Thymus (tissue), 11 donors: Measurements from ENCODE around the gene SESN1. TPM values are rescaled to one million over a fixed set of nuclear protein-coding genes. Genes with fewer than 3 reads are reported as not detected.

Source experiments
- DNase-seq, 9 donors: peaks; one replicate each; pipeline ENCODE4 v3.0.0-alpha.2; 2013; ENCODE audit warnings: low spot score in 9 of 9, low read depth in 6 of 9, missing footprints in 1 of 9
- H3K27ac ChIP-seq, 2 donors: one replicate each; pipeline ENCODE4 v1.5.1; 2013; ENCODE audit warnings: control low read depth in 1 of 2, low read depth in 1 of 2, low read length in 1 of 2, mild to moderate bottlenecking in 1 of 2, moderate library complexity in 1 of 2
- H3K27me3 ChIP-seq, 2 donors: one replicate each; pipeline ENCODE4 v1.5.1; 2013; ENCODE audit warnings: low read length in 1 of 2; ENCODE audit not compliant: control insufficient read depth in 2 of 2, insufficient read depth in 1 of 2
- H3K36me3 ChIP-seq, 2 donors: one replicate each; pipeline ENCODE4 v1.5.1; 2013; ENCODE audit warnings: low read length in 1 of 2, mild to moderate bottlenecking in 1 of 2, moderate library complexity in 1 of 2; ENCODE audit not compliant: control insufficient read depth in 2 of 2, insufficient read depth in 2 of 2
- H3K4me1 ChIP-seq, 2 donors: one replicate each; pipeline ENCODE4 v1.5.1; 2013; ENCODE audit warnings: low read length in 2 of 2; ENCODE audit not compliant: control insufficient read depth in 2 of 2, insufficient read depth in 2 of 2
- H3K4me3 ChIP-seq, 2 donors: one replicate each; pipeline ENCODE4 v1.5.1; 2013; ENCODE audit warnings: low read length in 2 of 2, control low read depth in 1 of 2, mild to moderate bottlenecking in 1 of 2
- H3K9me3 ChIP-seq, 2 donors: one replicate each; pipeline ENCODE4 v1.5.1; 2013; ENCODE audit warnings: low read length in 1 of 2, mild to moderate bottlenecking in 1 of 2; ENCODE audit not compliant: control insufficient read depth in 2 of 2, insufficient read depth in 1 of 2
- WGBS: extraction: QIAGEN DNeasy Blood & Tissue Kit; methylation state at CpG from one replicate; pipeline ENCODE4 v1.1.7; 2013; 5-methylcytosine and 5-hydroxymethylcytosine counted together
- polyA plus RNA-seq: library from polyadenylated mRNA; stranded (reverse); fragments of 200-250 nt; gene quantifications from one replicate; pipeline ENCODE4 v1.2.3, GENCODE V29; 2013
- total RNA-seq: library from RNA; stranded (reverse); fragments of 120-200 nt; gene quantifications from one replicate; pipeline ENCODE4 v1.2.4, GENCODE V29; 2013
- donor health status: healthy.

The SESN1 gene
- total and polyA plus RNA-seq, 2 donors = 19.1 to 76.9 TPM

DNA sequence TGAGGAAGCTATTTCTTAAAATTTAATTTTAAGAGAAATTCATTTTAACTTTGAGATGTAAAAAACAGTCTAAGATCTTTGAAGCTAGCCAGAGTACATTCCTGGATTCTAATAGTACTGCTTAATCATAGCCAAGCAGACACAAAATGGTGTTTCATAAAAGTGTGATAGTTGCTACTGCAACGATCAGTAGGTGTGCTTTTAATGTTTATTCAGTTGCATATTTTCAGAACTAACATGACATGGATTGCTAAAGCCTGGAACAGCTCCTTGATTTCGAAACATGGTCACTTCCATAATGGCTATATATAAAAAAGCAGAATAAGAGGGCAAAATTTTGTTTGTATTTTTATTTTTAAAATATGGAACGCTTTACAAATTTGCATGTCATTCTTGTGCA, 35.5 kb downstream of the SESN1 start:
- DNase-seq = peak in 1 of 9 donors; percentile 12
- Histone ChIP-seq H3K27ac (peak overlapping the region; percentile 76 to 90), H3K4me3 (no peak overlapping the region)

DNA sequence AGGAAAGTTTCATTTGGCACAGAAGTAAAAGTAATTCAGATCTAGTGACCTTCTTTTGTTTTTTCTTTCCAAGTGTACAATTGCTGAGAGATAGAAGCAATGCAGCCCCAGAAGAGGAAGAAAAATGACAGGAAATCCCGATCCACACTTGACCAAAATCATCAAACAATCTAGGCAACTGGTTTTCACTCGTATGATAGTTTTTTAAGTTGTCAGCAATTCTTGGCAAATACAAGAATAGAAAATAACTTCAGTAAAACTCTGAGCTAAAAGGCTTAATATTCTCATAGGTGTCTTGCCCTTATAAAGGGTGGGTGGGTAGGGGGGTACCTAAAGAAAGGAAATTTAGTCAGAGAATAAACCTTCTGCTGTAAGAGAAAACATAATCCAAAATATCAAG, 36.0 kb downstream of the SESN1 start:
- DNase-seq = no peak
- Histone ChIP-seq H3K27me3 (no peaks in the 10 kb centered on the region), H3K4me1 (peaks cover 0 to 9% of the 10 kb centered on the region in 2 donors), H3K36me3 (no peaks in the 10 kb centered on the region), H3K27ac (no peak overlapping the region), H3K4me3 (no peak overlapping the region), H3K9me3 (no peaks in the 10 kb centered on the region)
- 63% methylated on average over 2 of the region's 2 CpGs for WGBS

More for the DNA sequence above, 35.5 kb downstream of the SESN1 start:
- Histone ChIP-seq H3K27me3 (no peaks in the 10 kb centered on the region), H3K9me3 (no peaks in the 10 kb centered on the region), H3K4me1 (peaks cover 0 to 9% of the 10 kb centered on the region in 2 donors), H3K36me3 (no peaks in the 10 kb centered on the region)
- 87% methylated on average over 3 of the region's 3 CpGs for WGBS

DNA sequence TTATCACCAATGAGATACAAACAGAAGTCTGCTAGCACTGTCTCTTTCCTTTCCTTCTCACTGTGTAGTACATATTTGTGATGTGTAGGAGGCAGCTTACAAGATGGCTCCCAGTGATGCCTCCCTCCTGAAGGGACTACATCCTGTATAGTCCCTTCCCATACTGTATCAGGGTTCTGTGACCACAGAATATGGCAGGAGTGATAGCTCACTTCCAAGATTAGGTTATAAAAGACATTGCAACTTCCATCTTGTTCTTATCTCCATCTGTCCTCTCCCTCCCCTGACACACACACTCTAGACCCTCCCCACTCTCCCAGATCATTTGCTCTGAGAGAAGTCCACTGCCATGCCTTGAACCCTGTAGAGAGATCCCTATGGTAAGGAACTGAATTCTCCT, 38.0 kb downstream of the SESN1 start:
- no peak for DNase-seq
- H3K9me3 ChIP-seq = no peaks in the 10 kb centered on the region
- no peak overlapping the region for H3K27ac ChIP-seq
- no peak overlapping the region for H3K4me3 ChIP-seq
- no peaks in the 10 kb centered on the region for H3K36me3 ChIP-seq
- H3K27me3 ChIP-seq = no peaks in the 10 kb centered on the region
- peaks cover 0 to 9% of the 10 kb centered on the region in 2 donors for H3K4me1 ChIP-seq

DNA sequence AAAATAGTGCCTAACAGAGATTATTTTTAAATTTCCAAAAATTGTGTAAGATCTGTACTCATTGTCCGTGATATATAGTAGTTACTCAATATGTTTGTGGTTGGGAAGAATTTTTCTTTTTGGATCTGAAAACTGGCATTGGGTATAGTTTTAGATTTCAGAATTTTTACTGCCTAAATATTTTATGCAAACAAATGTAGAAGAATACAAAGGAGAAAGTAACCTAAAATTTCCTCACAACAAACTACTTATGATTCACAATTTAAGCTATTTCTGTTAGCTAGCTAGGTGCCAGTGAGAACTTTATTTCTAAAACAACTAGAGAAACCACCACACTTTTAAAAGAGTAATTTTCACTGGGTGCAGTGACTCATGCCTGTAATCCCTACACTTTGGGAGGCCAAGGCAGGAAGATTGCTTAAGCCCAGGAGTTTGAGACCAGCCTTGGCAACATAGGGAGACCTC, 38.8 kb downstream of the SESN1 start:
- H3K4me3 ChIP-seq = no peak overlapping the region
- H3K27me3 ChIP-seq = no peaks in the 10 kb centered on the region
- DNase-seq = no peak
- H3K4me1 ChIP-seq = peaks cover 0 to 9% of the 10 kb centered on the region in 2 donors
- H3K27ac ChIP-seq = no peak overlapping the region
- no peaks in the 10 kb centered on the region for H3K36me3 ChIP-seq
- 98% methylated on average over 1 of the region's 1 CpG for WGBS
- no peaks in the 10 kb centered on the region for H3K9me3 ChIP-seq

DNA sequence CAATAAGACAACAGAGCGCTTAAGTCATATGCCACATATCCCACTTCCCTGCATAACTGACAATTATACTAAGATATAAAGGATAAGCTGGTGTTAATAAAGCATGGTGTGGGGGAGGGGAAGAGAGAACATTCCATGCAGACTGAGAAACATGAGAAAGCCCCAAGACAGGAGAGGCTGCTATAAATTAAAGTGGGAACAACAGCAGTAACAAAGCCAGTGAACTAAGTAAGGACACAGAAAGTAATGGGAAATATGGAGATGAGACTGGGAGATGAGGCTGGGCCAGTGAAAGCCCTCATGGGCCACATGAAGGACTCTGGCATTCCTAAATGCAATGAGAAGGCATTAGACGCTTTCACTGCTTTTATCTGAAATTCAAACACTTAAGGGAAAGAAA, 41.3 kb downstream of the SESN1 start:
- no peaks in the 10 kb centered on the region for H3K4me1 ChIP-seq
- WGBS = 95% methylated on average over 2 of the region's 2 CpGs

DNA sequence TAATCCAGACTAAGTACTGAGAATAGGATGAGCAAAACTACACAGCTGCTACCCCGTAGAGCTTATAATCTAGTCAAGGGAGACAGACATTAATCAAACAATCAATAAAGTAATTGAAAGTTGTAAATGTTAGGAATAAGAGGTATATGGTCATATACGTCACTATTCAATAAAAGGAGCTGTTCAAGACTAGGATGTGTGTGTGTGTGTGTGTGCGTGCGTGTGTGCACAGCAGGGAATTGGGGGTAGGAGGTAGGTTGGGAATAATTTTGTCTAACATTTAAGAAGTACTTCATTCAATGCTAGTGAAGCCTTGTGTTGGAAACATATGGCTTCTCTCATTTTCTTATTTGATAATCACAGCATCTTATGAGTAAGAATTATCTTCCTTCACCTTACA, 41.8 kb downstream of the SESN1 start:
- WGBS = 97% methylated on average over 4 of the region's 4 CpGs
- Histone ChIP-seq H3K36me3 (no peaks in the 10 kb centered on the region), H3K4me3 (no peak overlapping the region), H3K9me3 (no peaks in the 10 kb centered on the region), H3K4me1 (no peaks in the 10 kb centered on the region), H3K27ac (no peak overlapping the region), H3K27me3 (no peaks in the 10 kb centered on the region)
- no peak for DNase-seq

More for the DNA sequence above, 41.3 kb downstream of the SESN1 start:
- Histone ChIP-seq H3K27me3 (no peaks in the 10 kb centered on the region), H3K27ac (no peak overlapping the region), H3K9me3 (no peaks in the 10 kb centered on the region), H3K36me3 (no peaks in the 10 kb centered on the region), H3K4me3 (no peak overlapping the region)
- DNase-seq = no peak

DNA sequence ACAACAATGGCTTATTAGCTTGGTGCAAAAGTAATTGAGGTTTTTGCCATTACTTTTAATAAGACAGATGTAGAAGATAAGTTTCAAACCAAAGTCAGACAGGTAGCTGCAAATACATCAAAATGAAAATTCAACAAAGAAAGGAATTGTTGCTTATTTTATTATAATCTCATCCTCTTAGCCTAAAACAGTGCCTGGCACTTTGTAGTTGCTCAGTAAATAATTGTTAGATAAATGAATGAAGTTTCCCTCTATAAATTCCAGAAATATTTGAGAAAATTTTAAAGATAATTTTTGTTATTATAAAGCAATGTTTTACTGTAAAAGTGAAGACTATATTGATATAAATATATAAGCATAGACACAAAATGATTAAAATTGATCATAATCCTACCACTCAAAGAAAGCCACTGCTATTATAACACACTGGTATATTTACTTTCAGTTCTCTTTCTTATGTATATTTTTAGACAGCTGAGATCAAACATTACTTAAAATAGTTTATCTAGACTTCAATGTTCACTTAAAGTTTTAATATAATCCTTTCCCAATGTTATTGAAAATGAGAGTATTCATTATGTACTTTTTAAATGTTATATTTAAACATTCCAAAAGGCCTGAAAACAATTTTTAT, 42.5 kb downstream of the SESN1 start:
- Histone ChIP-seq H3K27ac (no peak overlapping the region), H3K9me3 (no peaks in the 10 kb centered on the region), H3K36me3 (no peaks in the 10 kb centered on the region), H3K27me3 (no peaks in the 10 kb centered on the region), H3K4me1 (no peaks in the 10 kb centered on the region), H3K4me3 (no peak overlapping the region)
- DNase-seq = no peak

DNA sequence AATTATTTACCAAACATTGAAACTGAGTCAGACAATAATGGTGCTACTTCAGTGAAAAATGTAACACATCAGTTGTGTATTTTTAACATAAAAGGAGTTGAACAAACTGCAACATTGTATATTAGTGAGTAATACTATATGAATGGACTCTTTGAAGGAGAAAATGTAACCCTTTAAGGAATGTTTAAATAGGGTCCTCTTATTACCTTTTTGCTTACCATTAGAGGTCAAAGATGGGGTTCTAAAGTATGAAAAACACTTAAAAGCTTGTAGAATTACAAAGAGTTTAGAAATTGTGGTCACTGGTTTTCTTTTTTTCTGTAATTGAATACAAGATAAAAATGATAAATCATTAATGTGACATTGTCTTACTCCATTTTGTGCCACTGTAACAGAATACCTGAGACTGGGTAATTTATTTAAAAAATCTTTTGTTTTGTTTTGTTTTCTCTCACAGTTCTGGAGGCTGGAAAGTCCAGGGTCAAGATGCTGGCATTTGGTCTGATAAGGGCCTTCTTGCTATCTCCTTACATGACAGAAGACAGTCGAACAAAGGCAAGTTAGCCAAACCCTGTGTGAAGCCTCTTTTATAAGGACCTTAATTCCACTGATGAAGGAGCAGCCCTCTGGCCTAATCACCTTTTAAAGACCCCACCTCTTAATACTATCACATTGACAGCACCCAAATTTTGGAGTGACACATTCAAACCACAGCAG, 43.2 kb downstream of the SESN1 start:
- WGBS = 98% methylated on average over 1 of the region's 1 CpG
- DNase-seq = no peak
- Histone ChIP-seq H3K4me1 (no peaks in the 10 kb centered on the region), H3K27me3 (no peaks in the 10 kb centered on the region), H3K27ac (no peak overlapping the region), H3K4me3 (no peak overlapping the region), H3K36me3 (no peaks in the 10 kb centered on the region), H3K9me3 (no peaks in the 10 kb centered on the region)

DNA sequence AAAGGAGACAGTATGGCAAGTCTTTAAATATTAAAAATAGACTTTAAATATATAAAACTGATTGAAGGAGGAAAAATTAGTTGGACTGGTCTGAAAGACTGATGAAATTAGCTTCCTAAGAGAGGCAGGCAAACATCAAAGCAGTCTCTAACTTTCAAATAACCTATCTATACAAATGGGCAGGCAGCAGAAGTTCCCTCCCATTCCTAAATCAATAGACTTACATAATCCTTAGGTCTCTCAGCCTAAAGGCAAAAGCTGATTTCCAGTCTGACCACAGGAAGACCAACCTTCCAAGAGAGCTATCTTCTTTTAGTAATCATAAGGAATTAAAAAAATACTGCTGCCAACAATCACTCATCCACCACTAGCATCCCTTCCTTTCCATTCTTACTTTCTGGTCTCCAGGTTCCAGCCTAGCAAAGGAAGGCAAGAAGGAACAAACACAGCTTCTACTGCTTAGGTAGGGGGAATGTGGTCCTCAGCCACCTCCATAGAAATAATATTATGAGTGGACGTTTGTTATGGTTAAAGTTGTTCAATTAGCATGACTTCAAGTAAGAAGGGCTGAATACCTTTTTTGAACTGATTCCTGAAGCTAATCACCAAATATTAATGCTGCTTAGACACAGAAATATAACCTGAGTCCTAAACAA, 44.1 kb downstream of the SESN1 start:
- no peaks in the 10 kb centered on the region for H3K36me3 ChIP-seq
- H3K4me1 ChIP-seq = no peaks in the 10 kb centered on the region
- no peaks in the 10 kb centered on the region for H3K9me3 ChIP-seq
- no peak overlapping the region for H3K4me3 ChIP-seq
- no peak for DNase-seq
- 96% methylated on average over 1 of the region's 1 CpG for WGBS
- H3K27me3 ChIP-seq = no peaks in the 10 kb centered on the region
- no peak overlapping the region for H3K27ac ChIP-seq
